Neural progenitor cell (in vitro differentiated cells): ENCODE data around the gene TWIST2. TPM values are rescaled to one million over a fixed set of nuclear protein-coding genes. Genes with fewer than 3 reads are reported as not detected.

Source experiments
- DNase-seq: peaks from one replicate; pipeline ENCODE4 v3.0.0-alpha.2; 2016; ENCODE audit warnings: low spot score
- H2AFZ ChIP-seq: fragments of 200-600 bp; sonication (generic); replicated peaks from 2 replicates; pipeline ENCODE4 v1.6.1; 2016; ENCODE audit warnings: antibody characterized with exemption
- H3F3A ChIP-seq: fragments of 200-600 bp; sonication (generic); 2 replicates; pipeline ENCODE4 v1.6.1; 2016; ENCODE audit warnings: antibody characterized with exemption, low read depth
- H3K27ac ChIP-seq: fragments of 200-600 bp; sonication (generic); 2 replicates; pipeline ENCODE4 v1.5.1; 2016; ENCODE audit warnings: mild to moderate bottlenecking
- H3K27me3 ChIP-seq: fragments of 200-600 bp; sonication (generic); 2 replicates; pipeline ENCODE4 v1.6.1; 2016; ENCODE audit warnings: mild to moderate bottlenecking, moderate library complexity
- H3K36me3 ChIP-seq: fragments of 200-600 bp; sonication (generic); 2 replicates; pipeline ENCODE4 v1.5.1; 2016
- H3K4me1 ChIP-seq: fragments of 200-600 bp; sonication (generic); 2 replicates; pipeline ENCODE4 v1.6.1; 2016; ENCODE audit warnings: mixed run types
- H3K4me2 ChIP-seq: fragments of 200-600 bp; sonication (generic); 2 replicates; pipeline ENCODE4 v1.6.1; 2016
- H3K4me3 ChIP-seq: fragments of 200-600 bp; sonication (generic); 2 replicates; pipeline ENCODE4 v1.5.1; 2016
- H3K79me2 ChIP-seq: fragments of 200-600 bp; sonication (generic); 2 replicates; pipeline ENCODE4 v1.6.1; 2016; ENCODE audit warnings: low read depth
- H3K9ac ChIP-seq: fragments of 200-600 bp; sonication (generic); 2 replicates; pipeline ENCODE4 v1.6.1; 2016
- H3K9me3 ChIP-seq: fragments of 200-600 bp; sonication (generic); 2 replicates; pipeline ENCODE4 v1.5.1; 2016; ENCODE audit warnings: low read depth
- H4K20me1 ChIP-seq: fragments of 200-600 bp; sonication (generic); 2 replicates; pipeline ENCODE4 v1.6.1; 2016; ENCODE audit warnings: low read depth
- H3K27ac Mint-ChIP-seq: 3 replicates; pipeline ENCODE4 v1.8.0; 2021; ENCODE audit warnings: mixed read lengths
- H3K27me3 Mint-ChIP-seq: 2 replicates; pipeline ENCODE4 v1.8.0; 2022; ENCODE audit warnings: low read depth, mild to moderate bottlenecking, inconsistent platforms, moderate library complexity, mixed read lengths; ENCODE audit not compliant: insufficient read depth
- H3K36me3 Mint-ChIP-seq: 3 replicates; pipeline ENCODE4 v1.8.0; 2021; ENCODE audit warnings: mixed read lengths
- H3K4me1 Mint-ChIP-seq: 3 replicates; pipeline ENCODE4 v1.8.0; 2021; ENCODE audit warnings: mixed read lengths
- H3K4me3 Mint-ChIP-seq: 3 replicates; pipeline ENCODE4 v1.8.0; 2021; ENCODE audit warnings: mild to moderate bottlenecking, moderate library complexity, mixed read lengths
- H3K9me3 Mint-ChIP-seq: 3 replicates; pipeline ENCODE4 v1.8.0; 2020; ENCODE audit warnings: mixed read lengths
- EZH2 ChIP-seq: fragments of 200-600 bp; sonication (generic); IDR thresholded peaks from 2 replicates; pipeline ENCODE4 v1.6.1; 2017; ENCODE audit warnings: antibody characterized with exemption, mild to moderate bottlenecking, moderate library complexity
- EZH2phosphoT487 ChIP-seq: fragments of 200-600 bp; sonication (generic); IDR thresholded peaks from 2 replicates; pipeline ENCODE4 v1.6.1; 2017; ENCODE audit warnings: antibody characterized with exemption
- total RNA-seq: library from RNA; depleted of rRNA; stranded (reverse); fragments of >200 nt; gene quantifications from 2 replicates; pipeline ENCODE4 v1.2.3, GENCODE V29; 2015; ENCODE audit warnings: low replicate concordance
- TF ChIP-seq, protein P1 (sequence below): fragments of 200-600 bp; sonication (generic); IDR thresholded peaks from 2 replicates; pipeline ENCODE4 v1.5.1; 2017; ENCODE audit warnings: antibody characterized with exemption, mild to moderate bottlenecking

Gene TWIST2
- total RNA-seq, 1 donor from 2014 or later = 0.51 TPM

DNA sequence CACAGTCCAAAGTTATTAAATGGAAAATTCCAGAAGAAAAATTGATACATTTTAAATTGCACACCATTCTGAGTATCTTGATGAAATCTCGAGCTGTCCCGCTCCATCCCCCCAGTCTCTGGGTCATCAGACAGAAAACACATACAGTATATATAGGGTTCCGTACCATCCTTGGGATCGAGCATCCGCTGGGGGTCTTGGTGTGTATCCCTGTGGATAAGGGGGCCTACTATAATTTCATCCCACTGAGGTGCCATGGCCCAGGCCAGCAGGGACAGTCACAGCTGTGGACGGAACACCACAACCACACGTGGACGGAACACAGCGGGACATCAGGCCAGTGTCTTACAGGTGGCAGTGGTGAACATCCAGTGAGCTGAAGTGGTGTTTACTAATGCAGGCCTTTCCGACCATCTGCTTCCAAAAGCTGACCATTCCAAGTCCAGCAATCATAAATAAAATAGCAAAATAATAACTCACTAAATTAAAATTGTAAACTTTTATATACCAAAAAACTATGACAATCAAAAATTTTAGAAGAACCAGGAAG, 14.0 kb downstream of the TWIST2 start:
- Histone ChIP-seq H2AFZ (no peak overlapping the region), H3K9ac (no peak overlapping the region), H3K4me1 (peaks cover 14% of the 10 kb centered on the region), H3K27ac (no peak overlapping the region), H3K4me2 (no peak overlapping the region), H3K36me3 (no peaks in the 10 kb centered on the region), H3K27me3 (peaks cover 11% of the 10 kb centered on the region), H3K9me3 (no peaks in the 10 kb centered on the region), H4K20me1 (no peaks in the 10 kb centered on the region), H3K4me3 (no peak overlapping the region), H3F3A (no peaks in the 10 kb centered on the region), H3K79me2 (no peaks in the 10 kb centered on the region)
- Mint-ChIP-seq H3K4me3 (no peak overlapping the region), H3K4me1 (peaks cover 22% of the 10 kb centered on the region), H3K36me3 (no peaks in the 10 kb centered on the region), H3K9me3 (no peaks in the 10 kb centered on the region), H3K27ac (no peak overlapping the region), H3K27me3 (peaks cover 4% of the 10 kb centered on the region)
- no peak for TF ChIP-seq EZH2
- TF ChIP-seq EZH2phosphoT487 = no peak
- TF ChIP-seq, protein P1, sequence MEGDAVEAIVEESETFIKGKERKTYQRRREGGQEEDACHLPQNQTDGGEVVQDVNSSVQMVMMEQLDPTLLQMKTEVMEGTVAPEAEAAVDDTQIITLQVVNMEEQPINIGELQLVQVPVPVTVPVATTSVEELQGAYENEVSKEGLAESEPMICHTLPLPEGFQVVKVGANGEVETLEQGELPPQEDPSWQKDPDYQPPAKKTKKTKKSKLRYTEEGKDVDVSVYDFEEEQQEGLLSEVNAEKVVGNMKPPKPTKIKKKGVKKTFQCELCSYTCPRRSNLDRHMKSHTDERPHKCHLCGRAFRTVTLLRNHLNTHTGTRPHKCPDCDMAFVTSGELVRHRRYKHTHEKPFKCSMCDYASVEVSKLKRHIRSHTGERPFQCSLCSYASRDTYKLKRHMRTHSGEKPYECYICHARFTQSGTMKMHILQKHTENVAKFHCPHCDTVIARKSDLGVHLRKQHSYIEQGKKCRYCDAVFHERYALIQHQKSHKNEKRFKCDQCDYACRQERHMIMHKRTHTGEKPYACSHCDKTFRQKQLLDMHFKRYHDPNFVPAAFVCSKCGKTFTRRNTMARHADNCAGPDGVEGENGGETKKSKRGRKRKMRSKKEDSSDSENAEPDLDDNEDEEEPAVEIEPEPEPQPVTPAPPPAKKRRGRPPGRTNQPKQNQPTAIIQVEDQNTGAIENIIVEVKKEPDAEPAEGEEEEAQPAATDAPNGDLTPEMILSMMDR = no peak
- no peak for DNase-seq

DNA sequence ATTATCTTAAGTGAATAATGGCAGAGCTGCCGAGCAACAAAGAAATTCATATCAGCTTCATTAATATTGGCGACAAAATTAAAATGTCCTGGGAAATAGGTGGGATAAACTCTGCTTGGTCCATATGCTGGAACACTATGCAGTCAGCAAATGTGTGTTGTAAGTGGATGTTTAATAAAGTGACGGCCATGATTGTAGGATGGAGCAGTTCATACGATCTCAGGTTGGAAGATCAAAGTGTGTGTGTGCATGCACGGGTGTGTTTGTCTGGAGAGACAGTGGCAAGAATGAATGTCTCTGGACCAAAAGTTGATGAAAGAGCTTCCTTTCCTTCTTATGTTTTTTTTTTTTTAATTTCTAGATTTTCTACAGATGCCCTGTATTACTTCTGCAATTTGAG, 14.8 kb downstream of the TWIST2 start:
- Histone ChIP-seq H3K36me3 (no peaks in the 10 kb centered on the region), H3K27ac (no peak overlapping the region), H3K9me3 (no peaks in the 10 kb centered on the region), H3F3A (no peaks in the 10 kb centered on the region), H4K20me1 (no peaks in the 10 kb centered on the region), H3K4me3 (no peak overlapping the region), H2AFZ (no peak overlapping the region), H3K9ac (no peak overlapping the region), H3K27me3 (peaks cover 11% of the 10 kb centered on the region), H3K4me2 (no peak overlapping the region), H3K79me2 (no peaks in the 10 kb centered on the region), H3K4me1 (peaks cover 17% of the 10 kb centered on the region)
- no peak for DNase-seq
- no peak for TF ChIP-seq EZH2
- Mint-ChIP-seq H3K27ac (peak overlapping the region; percentile 28), H3K9me3 (no peaks in the 10 kb centered on the region), H3K4me3 (no peak overlapping the region), H3K4me1 (peaks cover 30% of the 10 kb centered on the region), H3K36me3 (no peaks in the 10 kb centered on the region), H3K27me3 (peaks cover 7% of the 10 kb centered on the region)

DNA sequence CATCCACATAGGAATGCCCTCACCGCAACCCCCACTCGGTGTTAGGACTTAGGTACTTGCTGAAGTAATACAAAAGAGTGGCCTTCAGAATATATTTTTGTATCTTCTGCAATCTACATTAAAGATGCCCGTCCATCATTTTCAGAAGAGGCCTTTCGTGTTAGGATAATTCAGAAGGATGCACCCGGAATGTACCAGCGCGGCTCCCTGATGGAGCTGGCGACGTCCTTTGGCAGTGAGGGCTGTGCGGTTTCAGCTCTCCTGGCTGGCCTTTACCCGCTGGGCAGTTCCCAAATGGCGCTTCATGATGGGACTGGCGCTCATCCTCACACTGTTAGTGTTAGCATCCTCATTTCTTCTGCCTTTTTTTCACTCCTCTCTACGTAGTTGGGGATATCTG, 15.3 kb downstream of the TWIST2 start:
- no peak overlapping the region for H3K27ac ChIP-seq
- H3K36me3 Mint-ChIP-seq = no peaks in the 10 kb centered on the region

DNA sequence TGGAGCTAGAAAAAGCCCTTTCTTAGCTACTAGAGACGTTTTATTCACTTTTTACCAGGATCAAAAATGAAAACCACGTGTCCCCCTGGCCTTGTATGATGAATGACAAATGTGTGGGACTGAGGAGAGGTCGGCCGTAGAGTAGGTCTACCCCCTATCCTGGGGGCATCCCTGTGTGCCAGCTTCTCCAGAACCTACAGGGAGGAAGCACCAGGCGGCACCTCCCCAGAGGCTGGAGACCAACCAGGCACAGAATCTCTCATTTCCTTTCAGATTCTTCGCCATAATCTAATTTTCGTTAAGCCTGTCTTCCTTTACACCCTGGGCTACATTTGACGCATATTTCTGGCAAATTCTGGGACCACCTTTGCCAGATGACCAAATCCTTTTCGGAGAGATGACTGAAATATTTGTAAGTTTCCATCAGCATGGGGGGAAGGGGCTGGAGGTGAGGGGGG, 15.9 kb downstream of the TWIST2 start:
- Mint-ChIP-seq H3K9me3 (no peaks in the 10 kb centered on the region), H3K27me3 (peaks cover 8% of the 10 kb centered on the region), H3K4me1 (peaks cover 38% of the 10 kb centered on the region), H3K27ac (peak overlapping the region; percentile 97), H3K36me3 (no peaks in the 10 kb centered on the region), H3K4me3 (peak overlapping the region; percentile 72)
- H3K9me3 ChIP-seq = no peaks in the 10 kb centered on the region
- H3K79me2 ChIP-seq = no peaks in the 10 kb centered on the region
- H3K4me3 ChIP-seq = no peak overlapping the region
- H3K9ac ChIP-seq = no peak overlapping the region
- TF ChIP-seq, protein P1 = no peak
- no peak for TF ChIP-seq EZH2phosphoT487
- H3K27ac ChIP-seq = no peak overlapping the region
- no peak overlapping the region for H3K4me2 ChIP-seq
- no peaks in the 10 kb centered on the region for H4K20me1 ChIP-seq
- H3K27me3 ChIP-seq = peaks cover 11% of the 10 kb centered on the region
- no peak for DNase-seq
- no peaks in the 10 kb centered on the region for H3K36me3 ChIP-seq
- peaks cover 17% of the 10 kb centered on the region for H3K4me1 ChIP-seq
- no peak overlapping the region for H2AFZ ChIP-seq
- H3F3A ChIP-seq = no peaks in the 10 kb centered on the region

More for the DNA sequence above, 15.3 kb downstream of the TWIST2 start:
- H3K27ac Mint-ChIP-seq = no peak overlapping the region
- H3K9me3 Mint-ChIP-seq = no peaks in the 10 kb centered on the region
- no peak for DNase-seq
- no peaks in the 10 kb centered on the region for H4K20me1 ChIP-seq
- no peak overlapping the region for H3K4me2 ChIP-seq
- H3K4me1 Mint-ChIP-seq = peaks cover 33% of the 10 kb centered on the region
- H3K79me2 ChIP-seq = no peaks in the 10 kb centered on the region
- no peaks in the 10 kb centered on the region for H3K36me3 ChIP-seq
- H3K9ac ChIP-seq = no peak overlapping the region
- peaks cover 11% of the 10 kb centered on the region for H3K27me3 ChIP-seq
- peaks cover 17% of the 10 kb centered on the region for H3K4me1 ChIP-seq
- H3K4me3 Mint-ChIP-seq = no peak overlapping the region
- no peak overlapping the region for H3K4me3 ChIP-seq
- H2AFZ ChIP-seq = no peak overlapping the region
- H3F3A ChIP-seq = no peaks in the 10 kb centered on the region
- no peak for TF ChIP-seq EZH2
- TF ChIP-seq, protein P1 = no peak
- no peak for TF ChIP-seq EZH2phosphoT487
- H3K9me3 ChIP-seq = no peaks in the 10 kb centered on the region
- H3K27me3 Mint-ChIP-seq = peaks cover 8% of the 10 kb centered on the region
